H1 (cell line): ENCODE results near the gene ZNF581. TPM values are rescaled to one million over a fixed set of nuclear protein-coding genes. Genes with fewer than 3 reads are reported as not detected.

ENCODE experiments used
- CTCF ChIA-PET: fragments of 300-600 bp; sonication (Branson Sonifier 250); formaldehyde crosslinking; loops from one replicate; lab custom pipeline; 2021; ENCODE audit not compliant: partially characterized antibody; lab: Charles Lee
- POLR2A ChIA-PET: fragments of 300-600 bp; sonication (Branson Sonifier 250); formaldehyde crosslinking; loops from one replicate; lab custom pipeline; 2021; ENCODE audit warnings: inconsistent platforms; ENCODE audit not compliant: partially characterized antibody; lab: Charles Lee
- DNase-seq, 2 experiments: peaks; one replicate each; pipeline versions ENCODE4 v3.0.0 to v3.0.0-alpha.2; 2010 to 2022; ENCODE audit warnings: low spot score in 2 of 2, low read depth in 1 of 2, mixed read lengths in 1 of 2
- FAIRE-seq: peaks from 2 replicates; lab custom pipeline; 2011; peaks lifted over from hg19 to GRCh38; lab: Jason Lieb, UNC
- H2AFZ ChIP-seq: 2 replicates; pipeline ENCODE4 v1.8.1; 2012; ENCODE audit warnings: low read length, inconsistent platforms
- H2AK5ac ChIP-seq: 2 replicates; pipeline ENCODE4 v1.6.1; 2013; ENCODE audit warnings: low read depth, low read length
- H2BK120ac ChIP-seq: replicated peaks from 2 replicates; pipeline ENCODE3; 2013; ENCODE audit warnings: low read depth, low read length, inconsistent platforms
- H2BK12ac ChIP-seq: 2 replicates; pipeline ENCODE4 v1.6.1; 2013; ENCODE audit warnings: low read depth, low read length
- H2BK15ac ChIP-seq: 2 replicates; pipeline ENCODE4 v1.6.1; 2013; ENCODE audit warnings: low read length
- H2BK20ac ChIP-seq: 2 replicates; pipeline ENCODE4 v1.6.1; 2013; ENCODE audit warnings: low read length
- H2BK5ac ChIP-seq: 2 replicates; pipeline ENCODE4 v1.6.1; 2013; ENCODE audit warnings: low read depth, low read length
- H3K14ac ChIP-seq: 2 replicates; pipeline ENCODE4 v1.6.1; 2013; ENCODE audit warnings: inconsistent platforms; ENCODE audit not compliant: insufficient read length
- H3K18ac ChIP-seq: 2 replicates; pipeline ENCODE4 v1.6.1; 2013; ENCODE audit warnings: low read length; ENCODE audit errors: extremely low read depth
- H3K23ac ChIP-seq: 2 replicates; pipeline ENCODE4 v1.6.1; 2013; ENCODE audit warnings: inconsistent platforms; ENCODE audit not compliant: insufficient read length
- H3K23me2 ChIP-seq: 2 replicates; pipeline ENCODE4 v1.6.1; 2013; ENCODE audit warnings: low read depth, low read length
- H3K27ac ChIP-seq: 2 replicates; pipeline ENCODE4 v1.6.1; 2011; ENCODE audit warnings: low read depth, low read length, inconsistent platforms
- H3K27me3 ChIP-seq, 4 experiments: replicated peaks in 1 of 4; 1 replicate in 1 of 4; 2 replicates in 3 of 4; pipeline versions ENCODE4 v1.6.1 to v1.8.1; 2011 to 2013; ENCODE audit warnings: low read length in 3 of 4, mild to moderate bottlenecking in 3 of 4, inconsistent platforms in 2 of 4, mixed read lengths in 2 of 4, moderate library complexity in 1 of 4; ENCODE audit not compliant: control insufficient read depth in 3 of 4, insufficient read depth in 3 of 4; ENCODE audit errors: extremely low read depth in 1 of 4
- H3K36me3 ChIP-seq, 4 experiments: 2 replicates each; pipeline versions ENCODE4 v1.6.1 to v1.8.1; 2011 to 2013; ENCODE audit warnings: mild to moderate bottlenecking in 4 of 4, low read length in 3 of 4, moderate library complexity in 2 of 4, control low read depth in 1 of 4, inconsistent platforms in 1 of 4; ENCODE audit not compliant: insufficient read depth in 4 of 4, control insufficient read depth in 2 of 4
- H3K4ac ChIP-seq: replicated peaks from 2 replicates; pipeline ENCODE3; 2013; ENCODE audit warnings: low read length, low read depth, mixed read lengths, inconsistent platforms; ENCODE audit not compliant: insufficient read length
- H3K4me1 ChIP-seq, 4 experiments: replicated peaks in 1 of 4; 1 replicate in 1 of 4; 2 replicates in 3 of 4; pipeline versions ENCODE4 v1.6.1 to v1.8.1; 2011 to 2013; ENCODE audit warnings: low read length in 3 of 4, inconsistent platforms in 2 of 4, mixed read lengths in 1 of 4; ENCODE audit not compliant: insufficient read depth in 4 of 4, control insufficient read depth in 3 of 4
- H3K4me2 ChIP-seq, 2 experiments: 2 replicates each; pipeline versions ENCODE4 v1.6.1 to v1.8.1; 2011 to 2013; ENCODE audit warnings: low read depth in 2 of 2, low read length in 2 of 2, control low read depth in 1 of 2, inconsistent platforms in 1 of 2, mild to moderate bottlenecking in 1 of 2; ENCODE audit not compliant: insufficient read depth in 1 of 2
- H3K4me3 ChIP-seq, 4 experiments: fragments of 200-600, 300-600 bp in 1 of 4; sonication (generic), shearing (Covaris generic), sonication (Bioruptor Twin) in 1 of 4; 2 replicates each; pipeline versions ENCODE4 v1.5.1 to v1.8.1; 2011 to 2016; ENCODE audit warnings: low read length in 4 of 4, low read depth in 3 of 4, control low read depth in 2 of 4, inconsistent platforms in 2 of 4, mild to moderate bottlenecking in 2 of 4, mixed read lengths in 1 of 4, moderate library complexity in 1 of 4; ENCODE audit not compliant: insufficient read depth in 2 of 4; ENCODE audit errors: extremely low read depth in 1 of 4
- H3K56ac ChIP-seq: replicated peaks from 2 replicates; pipeline ENCODE3; 2013; ENCODE audit warnings: low read depth, mild to moderate bottlenecking, mixed read lengths, low read length, inconsistent platforms; ENCODE audit not compliant: insufficient read length
- H3K79me1 ChIP-seq: 2 replicates; pipeline ENCODE4 v1.6.1; 2013; ENCODE audit warnings: low read depth, low read length, control low read depth
- H3K79me2 ChIP-seq, 2 experiments: 2 replicates each; pipeline versions ENCODE4 v1.6.1 to v1.8.1; 2012 to 2013; ENCODE audit warnings: low read length in 2 of 2, mild to moderate bottlenecking in 2 of 2, inconsistent platforms in 1 of 2; ENCODE audit not compliant: insufficient read depth in 2 of 2, control insufficient read depth in 1 of 2
- H3K9ac ChIP-seq, 4 experiments: replicated peaks in 1 of 4; 1 replicate in 1 of 4; 2 replicates in 3 of 4; pipeline versions ENCODE4 v1.6.1 to v1.8.1; 2011 to 2013; ENCODE audit warnings: low read depth in 3 of 4, low read length in 3 of 4, control low read depth in 2 of 4, mild to moderate bottlenecking in 2 of 4, moderate library complexity in 2 of 4, inconsistent platforms in 1 of 4; ENCODE audit errors: extremely low read depth in 1 of 4
- H3K9me3 ChIP-seq, 2 experiments: 2 replicates each; pipeline versions ENCODE4 v1.6.1 to v1.8.1; 2012 to 2013; ENCODE audit warnings: mild to moderate bottlenecking in 2 of 2, moderate library complexity in 2 of 2, control low read depth in 1 of 2, inconsistent platforms in 1 of 2, low read depth in 1 of 2, low read length in 1 of 2, mixed read lengths in 1 of 2; ENCODE audit not compliant: insufficient read depth in 2 of 2
- H4K20me1 ChIP-seq, 2 experiments: replicated peaks in 1 of 2; 2 replicates each; pipeline versions ENCODE3 to v1.8.1; 2011 to 2013; ENCODE audit warnings: inconsistent platforms in 2 of 2, low read length in 2 of 2, mild to moderate bottlenecking in 1 of 2; ENCODE audit not compliant: insufficient read depth in 2 of 2, control insufficient read depth in 1 of 2
- H4K5ac ChIP-seq: 2 replicates; pipeline ENCODE4 v1.6.1; 2013; ENCODE audit warnings: low read length, low read depth, mixed read lengths, inconsistent platforms; ENCODE audit not compliant: insufficient read length
- H4K8ac ChIP-seq: 2 replicates; pipeline ENCODE4 v1.8.0; 2013; ENCODE audit warnings: mild to moderate bottlenecking, moderate library complexity, low read length, inconsistent platforms; ENCODE audit not compliant: insufficient read depth; ENCODE audit errors: extremely low read depth
- H4K91ac ChIP-seq: replicated peaks from 2 replicates; pipeline ENCODE3; 2013; ENCODE audit warnings: low read length, mixed read lengths, inconsistent platforms; ENCODE audit not compliant: insufficient read length
- RXRA ChIP-seq: IDR thresholded peaks from 2 replicates; pipeline ENCODE4 v1.6.1; 2011; ENCODE audit warnings: low read depth, mild to moderate bottlenecking, low read length, moderate library complexity; ENCODE audit not compliant: insufficient read depth
- SIN3A ChIP-seq, 2 experiments: IDR thresholded peaks in 1 of 2; conservative IDR thresholded peaks in 1 of 2; 2 replicates each; pipeline ENCODE4 v1.6.1; 2011 to 2012; ENCODE audit warnings: low read length in 2 of 2, improper control_type of control experiment in 1 of 2, low read depth in 1 of 2, mild to moderate bottlenecking in 1 of 2
- SP2 ChIP-seq: IDR thresholded peaks from 2 replicates; pipeline ENCODE4 v1.6.1; 2012; ENCODE audit warnings: mild to moderate bottlenecking, low read length, inconsistent platforms
- TCF12 ChIP-seq: IDR thresholded peaks from 2 replicates; pipeline ENCODE4 v1.6.1; 2011; ENCODE audit warnings: low read depth, mild to moderate bottlenecking, low read length
- WGBS, 2 experiments: shearing (Covaris generic) in 1 of 2; methylation state at CpG; one replicate each; pipeline versions ENCODE4 v1.1.6 to v1.1.7; 2013 to 2015; ENCODE audit warnings: low lambda C conversion rate in 2 of 2, mixed read lengths in 2 of 2, inconsistent platforms in 1 of 2, low coverage in 1 of 2, missing lambda C conversion rate in 1 of 2; ENCODE audit not compliant: insufficient replicate concordance in 2 of 2, insufficient coverage in 1 of 2, insufficient read length in 1 of 2; ENCODE audit errors: extremely low coverage in 1 of 2, missing lambda C conversion rate in 1 of 2; 5-methylcytosine and 5-hydroxymethylcytosine counted together
- polyA plus RNA-seq, 7 experiments: library from polyadenylated mRNA; depleted of rRNA in 3 of 7; stranded (reverse) in 5 of 7; unstranded in 2 of 7; fragments of >200 nt in 5 of 7; fragments of 200-250 nt in 2 of 7; gene quantifications; 1 replicate in 5 of 7; 2 replicates in 1 of 7; 4 replicates in 1 of 7; pipeline versions ENCODE4 v1.2.1 to v1.2.3, GENCODE V29; 2011 to 2013; ENCODE audit warnings: missing spikeins in 2 of 7, mixed read lengths in 2 of 7
- total RNA-seq: library from RNA; stranded (reverse); fragmentation: NEBNext Ultra II Directional; extraction: Animal tissue kit (Norgen Biotek cat#: 25700); gene quantifications from 2 replicates; pipeline ENCODE4 v1.2.1, GENCODE V29; 2021

ZNF581 gene
- total and polyA plus RNA-seq, 2 of the 8 experiments (the other 6 are each of a cell fraction or from before 2014, with no cell fraction given), result 73.0 to 76.1 TPM

- no peak for FAIRE-seq
- Histone ChIP-seq H3K36me3 (peaks cover 4 to 48% (median 23%) of the 10 kb centered on the region in 4 experiments; a peak in 7 of 8 replicates), H3K79me1 (peaks cover 3% of the 10 kb centered on the region), H2AK5ac (no peak overlapping the region), H4K91ac (no peak overlapping the region), H3K27ac (no peak overlapping the region), H3K79me2 (no peaks in the 10 kb centered on the region; a peak in 1 of 4 replicates), H3K9ac (no peak overlapping the region), H2BK12ac (no peak overlapping the region), H3K18ac (no peak overlapping the region), H3K56ac (no peak overlapping the region), H3K4me3 (no peak overlapping the region), H2BK5ac (no peak overlapping the region), H3K4me1 (no peaks in the 10 kb centered on the region), H3K14ac (no peak overlapping the region), H2BK15ac (no peak overlapping the region), H3K23ac (no peak overlapping the region), H2BK120ac (no peak overlapping the region), H3K23me2 (no peaks in the 10 kb centered on the region), H3K9me3 (no peaks in the 10 kb centered on the region), H3K4me2 (no peak overlapping the region), H3K27me3 (no peaks in the 10 kb centered on the region; a peak in 1 of 7 replicates), H2AFZ (no peak overlapping the region), H2BK20ac (no peak overlapping the region), H4K20me1 (peaks cover 0 to 18% of the 10 kb centered on the region in 2 experiments), H3K4ac (no peak overlapping the region), H4K5ac (no peak overlapping the region), H4K8ac (no peak overlapping the region)
- TF ChIP-seq SIN3A (conservative IDR thresholded peaks at IDR 0.05 in 1 of 2, IDR thresholded peaks at IDR 0.05 in 1 of 2; ENCODE audit: low read depth in 1 of 2, low read length in 2 of 2), result no peak
- TF ChIP-seq RXRA, result no peak
- no peak for TF ChIP-seq SP2
- TF ChIP-seq TCF12, result no peak
- 90% methylated on average over 11 of the region's 19 CpGs; no CpG with 5 or more reads in 1 of the 2 experiments for WGBS, 2 experiments
- CTCF ChIA-PET, result interaction anchor here (0.6 to 3.2 kb wide), 2 partner anchors 11 to 1733 kb away, joined by 4 to 12 read pairs; no protein-coding TSS in a partner anchor
- POLR2A ChIA-PET, result interaction anchor here (1.5 to 1.6 kb wide), 2 partner anchors 9 to 10 kb away, joined by 5 read pairs; no protein-coding TSS in a partner anchor
- no peak for DNase-seq
Observed at GRCh38 chr19:55692681-55693081, 49.2 kb downstream of the ZNF581 start.
